ENCODE data around the gene EHD4. TPM values are rescaled to one million over a fixed set of nuclear protein-coding genes. Genes with fewer than 3 reads are reported as not detected.

EHD4 gene
- polyA plus RNA-seq, 1 experiment, result 19.3 TPM

DNA sequence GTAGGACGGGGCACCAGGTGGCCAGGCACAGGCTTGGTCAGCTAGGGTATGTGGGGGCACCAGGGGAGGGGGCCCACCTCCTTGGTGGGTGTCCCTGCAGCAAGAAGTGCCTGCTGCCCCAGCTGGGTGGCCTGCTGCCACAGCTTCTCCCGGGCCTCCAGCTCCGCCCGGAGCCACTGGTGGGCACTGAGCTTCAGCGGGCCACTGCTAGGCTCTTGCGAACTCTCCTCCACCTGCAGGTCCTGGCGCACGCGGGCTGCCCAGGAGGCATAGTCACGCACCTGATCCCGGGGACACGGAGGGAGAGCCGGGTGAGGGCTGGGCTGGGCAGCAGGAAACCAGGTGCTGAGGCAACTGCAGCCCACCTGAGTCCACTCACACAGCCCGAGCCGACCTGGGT, 104.0 kb downstream of the EHD4 start:
- Histone ChIP-seq H3K27me3 (ENCODE audit: control insufficient read depth, insufficient read depth, low read length) (peaks cover 9% of the 10 kb centered on the region), H3K27ac (ENCODE audit: low read depth, low read length) (no peak overlapping the region), H3K9me3 (ENCODE audit: control insufficient read depth, insufficient read depth, low read length) (no peaks in the 10 kb centered on the region; the same call in 1 of the 2 replicates), H3K4me3 (ENCODE audit: low read depth, low read length) (no peak overlapping the region)
- TF ChIP-seq, protein P1, sequence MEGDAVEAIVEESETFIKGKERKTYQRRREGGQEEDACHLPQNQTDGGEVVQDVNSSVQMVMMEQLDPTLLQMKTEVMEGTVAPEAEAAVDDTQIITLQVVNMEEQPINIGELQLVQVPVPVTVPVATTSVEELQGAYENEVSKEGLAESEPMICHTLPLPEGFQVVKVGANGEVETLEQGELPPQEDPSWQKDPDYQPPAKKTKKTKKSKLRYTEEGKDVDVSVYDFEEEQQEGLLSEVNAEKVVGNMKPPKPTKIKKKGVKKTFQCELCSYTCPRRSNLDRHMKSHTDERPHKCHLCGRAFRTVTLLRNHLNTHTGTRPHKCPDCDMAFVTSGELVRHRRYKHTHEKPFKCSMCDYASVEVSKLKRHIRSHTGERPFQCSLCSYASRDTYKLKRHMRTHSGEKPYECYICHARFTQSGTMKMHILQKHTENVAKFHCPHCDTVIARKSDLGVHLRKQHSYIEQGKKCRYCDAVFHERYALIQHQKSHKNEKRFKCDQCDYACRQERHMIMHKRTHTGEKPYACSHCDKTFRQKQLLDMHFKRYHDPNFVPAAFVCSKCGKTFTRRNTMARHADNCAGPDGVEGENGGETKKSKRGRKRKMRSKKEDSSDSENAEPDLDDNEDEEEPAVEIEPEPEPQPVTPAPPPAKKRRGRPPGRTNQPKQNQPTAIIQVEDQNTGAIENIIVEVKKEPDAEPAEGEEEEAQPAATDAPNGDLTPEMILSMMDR (IDR thresholded peaks at IDR 0.05; ENCODE audit: low read depth, low read length), result no peak
- POLR2A ChIA-PET, result interaction anchor here (1.1 kb wide), 1 partner anchor 16 kb away, joined by 4 read pairs; no protein-coding TSS in a partner anchor
- no peak for DNase-seq (ENCODE audit: low read depth, low spot score)
- CTCF ChIA-PET, result no interaction called here

DNA sequence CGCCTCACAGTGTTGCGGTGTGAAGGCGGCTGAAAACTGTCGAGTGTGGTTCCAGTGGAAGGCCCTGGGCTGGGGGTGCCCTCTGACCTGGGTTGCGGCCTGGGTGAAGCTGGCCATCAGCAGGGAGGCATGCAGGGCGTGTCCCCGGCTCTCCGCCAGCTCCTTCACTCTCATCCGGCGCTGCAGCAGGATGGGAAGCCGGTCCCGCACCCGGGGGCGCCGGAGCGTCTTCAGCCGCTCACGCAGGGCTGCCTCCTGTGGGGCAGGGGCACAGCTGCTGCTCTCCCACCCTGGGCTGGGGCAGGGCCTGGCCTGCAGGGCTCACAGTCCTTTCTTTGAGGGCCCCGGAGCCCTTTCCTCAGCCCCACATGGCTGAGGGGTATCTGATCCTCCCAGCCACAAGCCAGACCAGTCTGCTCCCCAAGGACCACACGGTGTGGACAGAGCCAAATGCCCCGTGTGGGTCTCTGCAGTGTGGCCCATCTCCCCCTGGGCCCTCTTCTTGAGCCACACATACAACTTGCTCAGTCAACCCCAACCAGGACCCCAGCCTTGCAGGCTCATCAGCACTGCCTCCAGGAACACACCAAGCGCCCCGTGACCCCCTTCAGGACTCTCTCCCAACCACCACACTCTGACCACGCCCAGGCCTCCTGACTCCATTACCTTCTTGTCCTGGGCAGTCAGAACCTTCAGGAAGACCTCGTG, 105.3 kb downstream of the EHD4 start:
- ChIA-PET CTCF (no interaction called here), POLR2A (interaction anchor here (1.1 kb wide), 1 partner anchor 15 kb away, joined by 4 read pairs; no protein-coding TSS in a partner anchor)
- no peak overlapping the region for H3K4me3 ChIP-seq (ENCODE audit: low read depth, low read length)
- H3K27me3 ChIP-seq (ENCODE audit: control insufficient read depth, insufficient read depth, low read length), result peaks cover 15% of the 10 kb centered on the region
- no peak for DNase-seq (ENCODE audit: low read depth, low spot score)
- no peaks in the 10 kb centered on the region; the same call in 1 of the 2 replicates for H3K9me3 ChIP-seq (ENCODE audit: control insufficient read depth, insufficient read depth, low read length)
- TF ChIP-seq, protein P1 (IDR thresholded peaks at IDR 0.05; ENCODE audit: low read depth, low read length), result no peak
- H3K27ac ChIP-seq (ENCODE audit: low read depth, low read length), result no peak overlapping the region

DNA sequence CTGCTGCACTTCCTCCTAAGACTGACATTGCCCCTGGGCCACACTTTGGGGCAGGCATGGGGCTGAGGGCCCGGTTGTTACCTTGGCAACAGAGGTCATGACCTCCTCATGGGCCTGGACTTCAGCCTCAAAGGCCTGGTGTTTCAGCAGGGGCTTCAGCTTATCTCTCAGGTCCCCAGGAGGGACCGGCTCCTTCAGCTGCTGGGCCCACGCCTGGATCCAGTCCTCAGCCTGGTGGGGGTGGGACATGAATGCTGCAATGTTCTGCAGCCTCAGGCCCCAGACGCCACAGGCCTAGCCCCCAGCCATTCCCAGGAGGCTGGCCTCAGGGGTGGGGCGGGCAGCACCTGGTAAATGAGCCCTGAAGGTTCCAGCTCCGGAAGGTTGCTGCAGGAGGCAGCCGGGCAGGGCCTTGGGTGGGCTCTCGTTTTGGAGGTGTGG, 106.1 kb downstream of the EHD4 start:
- TF ChIP-seq, protein P1 (IDR thresholded peaks at IDR 0.05; ENCODE audit: low read depth, low read length), result no peak
- Histone ChIP-seq H3K4me3 (ENCODE audit: low read depth, low read length) (no peak overlapping the region), H3K27ac (ENCODE audit: low read depth, low read length) (no peak overlapping the region), H3K9me3 (ENCODE audit: control insufficient read depth, insufficient read depth, low read length) (no peaks in the 10 kb centered on the region; the same call in 1 of the 2 replicates), H3K27me3 (ENCODE audit: control insufficient read depth, insufficient read depth, low read length) (peaks cover 15% of the 10 kb centered on the region)
- no peak for DNase-seq (ENCODE audit: low read depth, low spot score)
- ChIA-PET CTCF (no interaction called here), POLR2A (no interaction called here)

DNA sequence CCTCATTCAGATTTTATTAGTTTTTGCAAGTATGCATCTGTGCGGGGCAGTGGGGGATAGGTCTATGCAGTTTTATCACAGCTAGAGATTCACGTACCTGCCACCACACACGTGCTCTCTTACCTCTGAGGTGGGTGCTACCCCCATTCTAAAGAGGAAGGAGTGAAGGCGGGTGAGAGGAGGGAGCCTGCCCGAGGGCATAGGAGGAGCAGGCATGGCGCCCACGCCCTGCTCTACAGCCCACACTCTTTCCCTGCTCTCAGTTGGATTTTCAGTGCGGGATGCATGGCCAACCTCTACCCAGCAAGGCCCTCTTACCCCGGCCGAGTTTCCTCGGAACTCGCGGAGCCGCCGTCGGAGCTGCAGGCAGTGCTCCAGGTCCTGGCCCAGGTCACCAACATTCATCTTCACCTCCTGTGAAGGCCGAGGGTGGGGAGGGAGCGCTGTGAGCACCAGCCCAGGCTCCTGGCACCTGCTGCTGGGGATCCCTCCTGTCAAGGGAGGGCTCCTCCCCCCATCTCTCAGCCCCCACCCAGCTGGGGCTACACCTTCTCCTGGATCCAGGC, 106.8 kb downstream of the EHD4 start:
- Histone ChIP-seq H3K4me3 (ENCODE audit: low read depth, low read length) (no peak overlapping the region), H3K27ac (ENCODE audit: low read depth, low read length) (no peak overlapping the region), H3K9me3 (ENCODE audit: control insufficient read depth, insufficient read depth, low read length) (no peaks in the 10 kb centered on the region; the same call in 1 of the 2 replicates), H3K27me3 (ENCODE audit: control insufficient read depth, insufficient read depth, low read length) (peaks cover 17% of the 10 kb centered on the region)
- TF ChIP-seq, protein P1 (IDR thresholded peaks at IDR 0.05; ENCODE audit: low read depth, low read length), result no peak
- ChIA-PET POLR2A (no interaction called here), CTCF (no interaction called here)
- no peak for DNase-seq (ENCODE audit: low read depth, low spot score)

DNA sequence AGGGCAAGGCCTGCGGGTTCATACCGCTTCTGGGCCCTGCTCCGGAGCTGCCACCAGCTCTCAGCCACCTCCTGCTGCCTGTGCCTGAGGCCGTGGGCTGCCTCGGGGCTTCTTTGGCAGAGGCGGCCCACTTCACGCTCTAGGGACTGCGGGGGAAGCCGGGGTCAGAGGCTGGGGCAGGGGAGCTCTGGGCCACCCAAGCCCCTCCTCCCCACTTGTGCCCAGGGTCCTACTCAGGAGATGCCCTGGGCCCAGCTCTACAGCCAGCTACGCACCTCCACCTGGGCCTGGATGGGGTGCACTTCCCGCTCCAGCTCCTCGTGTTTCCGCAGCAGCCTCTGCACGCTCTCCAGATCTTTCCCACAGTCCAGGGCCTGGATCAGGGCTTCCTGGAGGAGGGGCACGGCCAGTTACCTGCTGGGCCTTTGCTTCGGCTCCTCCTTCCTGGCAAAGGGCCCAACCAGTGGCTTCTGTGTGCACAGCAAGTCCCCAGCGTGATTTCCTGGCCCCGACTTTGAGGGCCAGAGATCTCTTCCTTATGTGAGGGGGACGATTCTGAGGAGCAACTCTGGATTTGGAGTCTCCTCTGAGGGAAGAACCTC, 109.7 kb downstream of the EHD4 start:
- Histone ChIP-seq H3K4me3 (ENCODE audit: low read depth, low read length) (no peak overlapping the region), H3K9me3 (ENCODE audit: control insufficient read depth, insufficient read depth, low read length) (no peaks in the 10 kb centered on the region; the same call in 1 of the 2 replicates), H3K27ac (ENCODE audit: low read depth, low read length) (no peak overlapping the region), H3K27me3 (ENCODE audit: control insufficient read depth, insufficient read depth, low read length) (peaks cover 22% of the 10 kb centered on the region)
- DNase-seq (ENCODE audit: low read depth, low spot score), result no peak
- CTCF ChIA-PET, result no interaction called here
- POLR2A ChIA-PET, result no interaction called here
- TF ChIP-seq, protein P1 (IDR thresholded peaks at IDR 0.05; ENCODE audit: low read depth, low read length), result no peak
